OCI-LY7 (cell line): ENCODE results near the gene IRX5. TPM values are rescaled to one million over a fixed set of nuclear protein-coding genes. Genes with fewer than 3 reads are reported as not detected.

Experiments
- BruUV-seq: library from RNA; stranded (reverse); fragments of 400-500 nt; replicated peaks from 2 replicates; lab custom pipeline; 2021; lab: Mats Ljungman, UMichigan
- CTCF ChIA-PET: fragments of 300-600 bp; sonication (Branson Sonifier 250); formaldehyde crosslinking; loops from one replicate; lab custom pipeline; 2022; ENCODE audit warnings: antibody characterized with exemption; ENCODE audit not compliant: unreplicated experiment; lab: Charles Lee
- POLR2A ChIA-PET: fragments of 300-600 bp; sonication (Branson Sonifier 250); formaldehyde crosslinking; loops from one replicate; lab custom pipeline; 2022; ENCODE audit warnings: antibody characterized with exemption; lab: Charles Lee
- DNase-seq: peaks from one replicate; pipeline ENCODE4 v3.0.0-alpha.2; 2015; ENCODE audit warnings: low spot score
- H2AFZ ChIP-seq: fragments of 200-600 bp; sonication (generic), shearing (Covaris generic); 2 replicates; pipeline ENCODE4 v1.6.1; 2014; ENCODE audit warnings: mild to moderate bottlenecking, antibody characterized with exemption, low read length, moderate library complexity
- H3K27ac ChIP-seq: fragments of 200-600 bp; sonication (generic); 2 replicates; pipeline ENCODE4 v1.5.1; 2014; ENCODE audit warnings: mixed run types, low read depth, mild to moderate bottlenecking, moderate library complexity, low read length, inconsistent platforms; ENCODE audit not compliant: poor library complexity, severe bottlenecking
- H3K36me3 ChIP-seq: fragments of 200-600 bp; sonication (generic); 2 replicates; pipeline ENCODE4 v1.6.1; 2014; ENCODE audit warnings: mild to moderate bottlenecking, antibody characterized with exemption, low read length, moderate library complexity, mixed read lengths; ENCODE audit not compliant: insufficient read depth
- H3K4me1 ChIP-seq: fragments of 200-600 bp; sonication (generic); 2 replicates; pipeline ENCODE4 v1.5.1; 2014; ENCODE audit warnings: mild to moderate bottlenecking, low read length; ENCODE audit not compliant: insufficient read depth, poor library complexity, severe bottlenecking
- H3K4me2 ChIP-seq: fragments of 200-600 bp; sonication (generic); 2 replicates; pipeline ENCODE4 v1.6.1; 2014; ENCODE audit warnings: mild to moderate bottlenecking, low read length
- H3K4me3 ChIP-seq: fragments of 200-600 bp; sonication (generic); 2 replicates; pipeline ENCODE4 v1.5.1; 2014; ENCODE audit warnings: mild to moderate bottlenecking, low read depth, low read length; ENCODE audit not compliant: poor library complexity, severe bottlenecking
- H3K79me2 ChIP-seq: fragments of 200-600 bp; sonication (generic); 2 replicates; pipeline ENCODE4 v1.6.1; 2016; ENCODE audit warnings: low read depth, mild to moderate bottlenecking, low read length, moderate library complexity, mixed read lengths; ENCODE audit not compliant: insufficient read depth
- H3K9me2 ChIP-seq: fragments of 200-600 bp; sonication (generic); 2 replicates; pipeline ENCODE4 v1.6.1; 2016; ENCODE audit warnings: mild to moderate bottlenecking, low read length, mixed read lengths; ENCODE audit not compliant: insufficient read depth
- H3K9me3 ChIP-seq: fragments of 200-600 bp; sonication (generic); 2 replicates; pipeline ENCODE4 v1.6.1; 2014; ENCODE audit warnings: mild to moderate bottlenecking, mixed run types, low read length, mixed read lengths
- H4K20me1 ChIP-seq: fragments of 200-600 bp; sonication (generic); 2 replicates; pipeline ENCODE4 v1.6.1; 2014; ENCODE audit warnings: mild to moderate bottlenecking, antibody characterized with exemption, low read length, moderate library complexity, mixed read lengths; ENCODE audit not compliant: insufficient read depth
- EZH2phosphoT487 ChIP-seq: fragments of 200-600 bp; sonication (generic); IDR thresholded peaks from 2 replicates; pipeline ENCODE4 v1.6.1; 2018; ENCODE audit warnings: low read depth, borderline replicate concordance, mild to moderate bottlenecking, mixed run types, antibody characterized with exemption, low read length, moderate library complexity, mixed read lengths
- intact Hi-C: fragments of 100-400 bp; cut with micrococcal nuclease; formaldehyde crosslinking; loops from one replicate; pipeline ENCODE4 v1.10.0; 2022; ENCODE audit not compliant: unreplicated experiment
- total RNA-seq, 2 experiments: library from RNA; depleted of rRNA in 1 of 2; stranded (reverse); fragments of >200 nt in 1 of 2; shearing (Covaris generic) in 1 of 2; gene quantifications; 2 replicates each; pipeline ENCODE4 v1.2.3, GENCODE V29; 2014 to 2022
- TF ChIP-seq, protein P1 (sequence below): fragments of 200-600 bp; sonication (generic); conservative IDR thresholded peaks from 2 replicates; pipeline ENCODE4 v1.5.1; 2014; ENCODE audit warnings: mild to moderate bottlenecking, antibody characterized with exemption, low read length, moderate library complexity, mixed read lengths

Gene IRX5
- total RNA-seq, 2 experiments from 2014 or later: 5.1 to 5.9 TPM

DNA sequence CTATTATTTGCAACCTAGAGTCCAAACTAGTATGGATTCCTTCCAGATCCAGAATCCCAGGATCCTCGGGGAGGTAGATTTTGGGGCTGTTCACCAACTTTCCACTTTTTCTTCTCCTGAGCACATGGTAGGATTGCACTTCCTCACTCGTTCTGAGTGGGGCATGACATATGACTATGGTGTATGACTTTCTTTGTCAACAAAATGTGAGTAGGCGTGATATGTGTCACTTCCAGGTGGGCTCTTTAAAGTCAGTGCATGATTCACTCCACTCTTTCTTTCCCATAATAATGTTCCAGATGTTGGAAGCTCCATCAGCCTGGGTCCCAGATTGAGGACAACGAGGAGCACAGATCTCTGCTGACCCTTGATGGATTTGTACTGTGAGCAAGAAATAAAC, 21.5 kb downstream of the IRX5 start:
- DNase-seq: no peak
- no TSS peak for BruUV-seq
- Histone ChIP-seq H3K79me2 (no peaks in the 10 kb centered on the region), H3K9me3 (no peaks in the 10 kb centered on the region), H3K4me2 (no peak overlapping the region), H3K27ac (no peak overlapping the region), H4K20me1 (no peaks in the 10 kb centered on the region), H3K4me1 (no peaks in the 10 kb centered on the region), H3K36me3 (no peaks in the 10 kb centered on the region), H3K9me2 (no peaks in the 10 kb centered on the region), H3K4me3 (no peak overlapping the region), H2AFZ (no peak overlapping the region)
- TF ChIP-seq, protein P1, sequence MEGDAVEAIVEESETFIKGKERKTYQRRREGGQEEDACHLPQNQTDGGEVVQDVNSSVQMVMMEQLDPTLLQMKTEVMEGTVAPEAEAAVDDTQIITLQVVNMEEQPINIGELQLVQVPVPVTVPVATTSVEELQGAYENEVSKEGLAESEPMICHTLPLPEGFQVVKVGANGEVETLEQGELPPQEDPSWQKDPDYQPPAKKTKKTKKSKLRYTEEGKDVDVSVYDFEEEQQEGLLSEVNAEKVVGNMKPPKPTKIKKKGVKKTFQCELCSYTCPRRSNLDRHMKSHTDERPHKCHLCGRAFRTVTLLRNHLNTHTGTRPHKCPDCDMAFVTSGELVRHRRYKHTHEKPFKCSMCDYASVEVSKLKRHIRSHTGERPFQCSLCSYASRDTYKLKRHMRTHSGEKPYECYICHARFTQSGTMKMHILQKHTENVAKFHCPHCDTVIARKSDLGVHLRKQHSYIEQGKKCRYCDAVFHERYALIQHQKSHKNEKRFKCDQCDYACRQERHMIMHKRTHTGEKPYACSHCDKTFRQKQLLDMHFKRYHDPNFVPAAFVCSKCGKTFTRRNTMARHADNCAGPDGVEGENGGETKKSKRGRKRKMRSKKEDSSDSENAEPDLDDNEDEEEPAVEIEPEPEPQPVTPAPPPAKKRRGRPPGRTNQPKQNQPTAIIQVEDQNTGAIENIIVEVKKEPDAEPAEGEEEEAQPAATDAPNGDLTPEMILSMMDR: no peak
- TF ChIP-seq EZH2phosphoT487: no peak
- ChIA-PET CTCF (no interaction called here), POLR2A (interaction anchor here (0.5 to 0.6 kb wide), 2 partner anchors 709 to 1001 kb away, joined by 3 read pairs; no protein-coding TSS in a partner anchor)
- intact Hi-C loops: loop anchor here (10.0 kb wide), 3 partner anchors 137 to 1067 kb away; no protein-coding TSS in a partner anchor

- no peak overlapping the region for H3K4me3 ChIP-seq
- no TSS peak for BruUV-seq
- intact Hi-C loops: loop anchor here (10.0 kb wide), 3 partner anchors 139 to 1069 kb away; no protein-coding TSS in a partner anchor
- no peak overlapping the region for H3K4me2 ChIP-seq
- H3K79me2 ChIP-seq: no peaks in the 10 kb centered on the region
- TF ChIP-seq EZH2phosphoT487: no peak
- TF ChIP-seq, protein P1: no peak
- no peaks in the 10 kb centered on the region for H3K36me3 ChIP-seq
- no peaks in the 10 kb centered on the region for H4K20me1 ChIP-seq
- no peaks in the 10 kb centered on the region for H3K4me1 ChIP-seq
- no peak for DNase-seq
- H3K9me3 ChIP-seq: no peaks in the 10 kb centered on the region
- no peaks in the 10 kb centered on the region for H3K9me2 ChIP-seq
- H3K27ac ChIP-seq: no peak overlapping the region
- H2AFZ ChIP-seq: no peak overlapping the region
- POLR2A ChIA-PET: interaction anchor here (0.5 to 0.7 kb wide), 2 partner anchors 60 to 1343 kb away, joined by 3 read pairs; no protein-coding TSS in a partner anchor
- CTCF ChIA-PET: no interaction called here
Measured at GRCh38 chr16:54953461-54953860, 22.8 kb downstream of the IRX5 start.

GRCh38 chr16:54954220-54954619, 23.6 kb downstream of the IRX5 start:
- Histone ChIP-seq H2AFZ (peak overlapping the region; percentile 69), H4K20me1 (no peaks in the 10 kb centered on the region), H3K36me3 (no peaks in the 10 kb centered on the region), H3K27ac (no peak overlapping the region), H3K4me1 (no peaks in the 10 kb centered on the region), H3K9me2 (no peaks in the 10 kb centered on the region), H3K4me3 (no peak overlapping the region), H3K9me3 (no peaks in the 10 kb centered on the region), H3K79me2 (no peaks in the 10 kb centered on the region), H3K4me2 (no peak overlapping the region)
- POLR2A ChIA-PET: no interaction called here
- intact Hi-C loops: loop anchor here (10.0 kb wide), 3 partner anchors 139 to 1069 kb away; no protein-coding TSS in a partner anchor
- TF ChIP-seq, protein P1: no peak
- TF ChIP-seq EZH2phosphoT487: no peak
- DNase-seq: no peak
- CTCF ChIA-PET: no interaction called here
- BruUV-seq: no TSS peak
